Measurements from ENCODE around the gene GNG5. TPM values are rescaled to one million over a fixed set of nuclear protein-coding genes. Genes with fewer than 3 reads are reported as not detected.
"Not testable (repeated sequence)": the region's sequence is repeated elsewhere in the genome, so short reads cannot be mapped to it uniquely, and the experiment has no call there.

The GNG5 gene
- total and polyA plus RNA-seq, 2 donors (not counting 1 experiment from before 2014, with no cell fraction given), result 35.4 to 41.6 TPM

DNA sequence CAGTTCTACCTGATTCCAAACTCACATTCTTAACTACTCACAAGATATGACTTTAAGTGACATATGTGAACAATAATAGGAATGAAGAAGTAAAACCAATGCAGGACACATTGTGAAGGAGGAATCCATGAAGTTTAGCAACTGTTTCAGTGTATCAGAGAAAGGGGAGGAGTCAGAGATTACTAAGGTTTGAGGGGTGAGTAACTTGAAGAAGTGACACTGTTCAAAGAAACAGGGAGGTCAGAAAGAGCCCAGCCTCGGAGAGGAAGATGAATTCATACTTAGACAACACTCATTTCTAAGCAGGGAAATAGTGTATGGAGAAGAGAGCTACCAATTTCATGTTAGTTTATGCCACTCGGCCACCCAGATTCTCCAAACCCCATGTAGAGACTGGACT, 55.5 kb downstream of the GNG5 start:
- H3K79me2 ChIP-seq (ENCODE audit: control insufficient read depth, insufficient read depth, low read length), result no peaks in the 10 kb centered on the region
- H3K4me3 ChIP-seq (ENCODE audit: control extremely low read depth in 1 of 5, extremely low read depth in 1 of 5, insufficient read depth in 1 of 5, low read depth in 2 of 5, low read length in 4 of 5), result no peak overlapping the region
- Mint-ChIP-seq H3K4me3 (no peak overlapping the region), H3K9me3 (ENCODE audit: insufficient read depth) (no peaks in the 10 kb centered on the region), H3K27ac (no peak overlapping the region), H3K27me3 (peaks cover 28% of the 10 kb centered on the region), H3K4me1 (no peaks in the 10 kb centered on the region)
- no CpG with 5 or more reads among the region's 2 CpGs for WGBS (ENCODE audit: insufficient coverage)
- H3K36me3 ChIP-seq (replicated peaks in 1 of 2; ENCODE audit: control extremely low read depth in 1 of 2, control insufficient read depth in 1 of 2, extremely low read depth in 1 of 2, insufficient read depth in 2 of 2, low read length in 1 of 2), result no peaks in the 10 kb centered on the region
- H4K20me1 ChIP-seq (ENCODE audit: control insufficient read depth, insufficient read depth, low read length, poor library complexity, severe bottlenecking), result no peaks in the 10 kb centered on the region
- H3K4me2 ChIP-seq (replicated peaks; ENCODE audit: low read depth, low read length, poor library complexity, severe bottlenecking), result no peak overlapping the region
- no peak overlapping the region for H3K27ac ChIP-seq (ENCODE audit: low read length in 2 of 2)
- ATAC-seq (ENCODE audit: low read depth) (no peak), DNase-seq (no peak)
- no peaks in the 10 kb centered on the region for H3K4me1 ChIP-seq (ENCODE audit: control insufficient read depth in 2 of 2, insufficient read depth in 2 of 2, low read length in 2 of 2)
- ChIA-PET POLR2A (no interaction called here), CTCF (no interaction called here)
- intact Hi-C loops (cut with micrococcal nuclease), result no loop called here
- no peak for TF ChIP-seq EZH2 (IDR thresholded peaks at IDR 0.05; ENCODE audit: borderline replicate concordance, insufficient read depth, low read depth, low read length, poor library complexity, severe bottlenecking)
- TF ChIP-seq, protein P1, sequence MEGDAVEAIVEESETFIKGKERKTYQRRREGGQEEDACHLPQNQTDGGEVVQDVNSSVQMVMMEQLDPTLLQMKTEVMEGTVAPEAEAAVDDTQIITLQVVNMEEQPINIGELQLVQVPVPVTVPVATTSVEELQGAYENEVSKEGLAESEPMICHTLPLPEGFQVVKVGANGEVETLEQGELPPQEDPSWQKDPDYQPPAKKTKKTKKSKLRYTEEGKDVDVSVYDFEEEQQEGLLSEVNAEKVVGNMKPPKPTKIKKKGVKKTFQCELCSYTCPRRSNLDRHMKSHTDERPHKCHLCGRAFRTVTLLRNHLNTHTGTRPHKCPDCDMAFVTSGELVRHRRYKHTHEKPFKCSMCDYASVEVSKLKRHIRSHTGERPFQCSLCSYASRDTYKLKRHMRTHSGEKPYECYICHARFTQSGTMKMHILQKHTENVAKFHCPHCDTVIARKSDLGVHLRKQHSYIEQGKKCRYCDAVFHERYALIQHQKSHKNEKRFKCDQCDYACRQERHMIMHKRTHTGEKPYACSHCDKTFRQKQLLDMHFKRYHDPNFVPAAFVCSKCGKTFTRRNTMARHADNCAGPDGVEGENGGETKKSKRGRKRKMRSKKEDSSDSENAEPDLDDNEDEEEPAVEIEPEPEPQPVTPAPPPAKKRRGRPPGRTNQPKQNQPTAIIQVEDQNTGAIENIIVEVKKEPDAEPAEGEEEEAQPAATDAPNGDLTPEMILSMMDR (IDR thresholded peaks at IDR 0.05), result no peak
- H3K27me3 ChIP-seq (replicated peaks in 1 of 4; ENCODE audit: control extremely low read depth in 1 of 4, control insufficient read depth in 3 of 4, insufficient read depth in 4 of 4, low read length in 3 of 4), result peaks cover 0 to 8% (median 1%) of the 10 kb centered on the region in 4 experiments
- no peak overlapping the region for H2AFZ ChIP-seq (ENCODE audit: insufficient read depth, low read depth, low read length, poor library complexity, severe bottlenecking)
- no peak overlapping the region for H3K9ac ChIP-seq (ENCODE audit: low read length)
- no peaks in the 10 kb centered on the region for H3K9me3 ChIP-seq (ENCODE audit: control extremely low read depth in 1 of 3, control insufficient read depth in 2 of 3, insufficient read depth in 1 of 3, low read length in 2 of 3)

DNA sequence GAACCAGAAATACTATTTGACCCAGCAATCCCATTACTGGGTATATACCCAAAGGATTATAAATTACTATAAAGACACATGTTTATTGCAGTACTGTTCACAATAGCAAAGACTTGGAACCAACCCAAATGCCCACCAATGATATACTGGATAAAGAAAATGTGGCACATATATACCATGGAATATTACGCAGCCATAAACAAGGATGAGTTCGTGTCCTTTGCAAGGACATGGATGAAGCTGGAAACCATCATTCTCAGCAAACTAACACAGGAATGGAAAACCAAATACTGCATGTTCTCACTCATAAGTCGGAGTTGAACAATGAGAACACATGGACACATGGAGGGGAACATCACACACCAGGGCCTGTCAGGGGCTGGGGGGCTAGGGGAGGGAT, 57.7 kb downstream of the GNG5 start:
- H3K4me1 Mint-ChIP-seq; H3K36me3 ChIP-seq (replicated peaks in 1 of 2; ENCODE audit: control extremely low read depth in 1 of 2, control insufficient read depth in 1 of 2, extremely low read depth in 1 of 2, insufficient read depth in 2 of 2, low read length in 1 of 2); H3K9me3 ChIP-seq (ENCODE audit: control extremely low read depth in 1 of 3, control insufficient read depth in 2 of 3, insufficient read depth in 1 of 3, low read length in 2 of 3); H3K9ac ChIP-seq (ENCODE audit: low read length); H3K4me1 ChIP-seq (ENCODE audit: control insufficient read depth in 2 of 2, insufficient read depth in 2 of 2, low read length in 2 of 2); POLR2A ChIA-PET; H3K27me3 ChIP-seq (replicated peaks in 1 of 4; ENCODE audit: control extremely low read depth in 1 of 4, control insufficient read depth in 3 of 4, insufficient read depth in 4 of 4, low read length in 3 of 4); ATAC-seq (ENCODE audit: low read depth); H3K4me3 ChIP-seq (ENCODE audit: control extremely low read depth in 1 of 5, extremely low read depth in 1 of 5, insufficient read depth in 1 of 5, low read depth in 2 of 5, low read length in 4 of 5); intact Hi-C loops (cut with micrococcal nuclease); DNase-seq; H3K4me3 Mint-ChIP-seq; H3K79me2 ChIP-seq (ENCODE audit: control insufficient read depth, insufficient read depth, low read length); H3K27ac Mint-ChIP-seq; H3K27ac ChIP-seq (ENCODE audit: low read length in 2 of 2); H3K4me2 ChIP-seq (replicated peaks; ENCODE audit: low read depth, low read length, poor library complexity, severe bottlenecking); H2AFZ ChIP-seq (ENCODE audit: insufficient read depth, low read depth, low read length, poor library complexity, severe bottlenecking); H3K9me3 Mint-ChIP-seq (ENCODE audit: insufficient read depth); H4K20me1 ChIP-seq (ENCODE audit: control insufficient read depth, insufficient read depth, low read length, poor library complexity, severe bottlenecking): not testable (repeated sequence)
- H3K27me3 Mint-ChIP-seq, result peaks cover 26% of the 10 kb centered on the region
- WGBS (ENCODE audit: insufficient coverage), result 100% methylated on average over 1 of the region's 3 CpGs
- CTCF ChIA-PET, result interaction anchor here (1.1 kb wide), 1 partner anchor 305 kb away, joined by 3 read pairs; no protein-coding TSS in a partner anchor

Other genes starting within 250 kb of the GNG5 start
- gene SAMD13, start 204.9 kb downstream of the GNG5 start, total RNA-seq, result 0.24 and 0.42 TPM in 2 replicates
- gene SAMD13, start 204.9 kb downstream of the GNG5 start, polyA plus RNA-seq, result not detected in 2 replicates
- not detected in 2 replicates for gene DNASE2B, start 108.1 kb downstream of the GNG5 start, total RNA-seq
- gene DNASE2B, start 108.1 kb downstream of the GNG5 start, polyA plus RNA-seq, result not detected in 2 replicates
- gene RPF1, start 27.3 kb downstream of the GNG5 start, total RNA-seq, result 38.8 and 40.2 TPM in 2 replicates
- gene RPF1, start 27.3 kb downstream of the GNG5 start, polyA plus RNA-seq, result 15.5 and 26.9 TPM in 2 replicates
- gene SPATA1, start 195 bp downstream of the GNG5 start, total RNA-seq, result 6.4 and 8.6 TPM in 2 replicates
- gene SPATA1, start 195 bp downstream of the GNG5 start, polyA plus RNA-seq, result 0.73 and 1.2 TPM in 2 replicates
- gene CTBS, start 67.9 kb upstream of the GNG5 start, total RNA-seq, result 19.1 and 19.9 TPM in 2 replicates
- gene CTBS, start 67.9 kb upstream of the GNG5 start, polyA plus RNA-seq, result 12.0 and 13.6 TPM in 2 replicates
- gene SSX2IP, start 183.9 kb upstream of the GNG5 start, total RNA-seq, result 7.1 and 10.3 TPM in 2 replicates
- gene SSX2IP, start 183.9 kb upstream of the GNG5 start, polyA plus RNA-seq, result 0.95 and 2.4 TPM in 2 replicates

Measured in B cell (primary cell).